HG02885 (cell line): Measurements from ENCODE around the gene VTN.

Source experiments
- ATAC-seq: cut with Tn5 transposase; IDR thresholded peaks from one replicate; pipeline ENCODE4 v1.9.1; 2021; ENCODE audit warnings: mild to moderate bottlenecking; ENCODE audit not compliant: unreplicated experiment, poor library complexity

The VTN gene

GRCh38 chr17:28371245-28372202 lies 1.4 kb upstream of the VTN start, which contains the start of gene SARM1:
SARM1 (plus strand) TSS chr17:28371694; CDS start chr17:28372033, 339 bp downstream.
- peak; percentile 86 for ATAC-seq

DNA sequence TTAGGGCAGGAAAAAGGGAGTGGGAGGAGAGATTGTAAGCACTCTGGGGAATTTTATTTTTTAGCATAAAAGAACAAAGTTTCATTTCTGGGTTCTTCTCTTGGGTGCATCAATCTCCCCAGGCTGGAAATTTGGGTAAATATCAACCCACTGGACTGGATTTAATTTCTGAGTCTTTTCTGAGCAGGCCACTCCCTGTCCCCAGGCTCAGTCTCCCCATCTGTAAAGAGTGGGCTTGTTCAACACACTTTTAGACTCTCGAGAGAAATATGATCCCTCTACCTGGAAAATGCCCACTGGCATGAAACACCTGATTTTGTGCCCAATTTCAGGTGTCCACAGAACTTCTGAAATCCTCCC lies 617 bp upstream of the VTN start:
- no peak for ATAC-seq

DNA sequence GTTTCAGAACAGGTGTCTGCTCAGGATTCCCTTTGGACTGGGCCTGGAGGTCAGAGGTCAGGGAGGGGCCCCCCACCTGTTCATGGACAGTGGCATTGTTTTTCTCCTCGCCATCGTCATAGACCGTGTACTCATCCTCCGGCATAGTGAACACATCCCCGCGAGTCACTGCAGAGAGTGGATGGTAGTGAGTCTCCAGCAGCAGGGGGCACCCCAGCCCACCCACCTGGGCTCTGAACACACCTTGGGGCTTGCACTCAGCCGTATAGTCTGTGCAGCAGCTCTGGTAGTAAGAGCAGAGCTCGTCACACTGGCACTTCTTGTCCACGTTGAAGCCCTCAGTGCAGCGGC lies 448 bp downstream of the VTN start:
- no peak for ATAC-seq

DNA sequence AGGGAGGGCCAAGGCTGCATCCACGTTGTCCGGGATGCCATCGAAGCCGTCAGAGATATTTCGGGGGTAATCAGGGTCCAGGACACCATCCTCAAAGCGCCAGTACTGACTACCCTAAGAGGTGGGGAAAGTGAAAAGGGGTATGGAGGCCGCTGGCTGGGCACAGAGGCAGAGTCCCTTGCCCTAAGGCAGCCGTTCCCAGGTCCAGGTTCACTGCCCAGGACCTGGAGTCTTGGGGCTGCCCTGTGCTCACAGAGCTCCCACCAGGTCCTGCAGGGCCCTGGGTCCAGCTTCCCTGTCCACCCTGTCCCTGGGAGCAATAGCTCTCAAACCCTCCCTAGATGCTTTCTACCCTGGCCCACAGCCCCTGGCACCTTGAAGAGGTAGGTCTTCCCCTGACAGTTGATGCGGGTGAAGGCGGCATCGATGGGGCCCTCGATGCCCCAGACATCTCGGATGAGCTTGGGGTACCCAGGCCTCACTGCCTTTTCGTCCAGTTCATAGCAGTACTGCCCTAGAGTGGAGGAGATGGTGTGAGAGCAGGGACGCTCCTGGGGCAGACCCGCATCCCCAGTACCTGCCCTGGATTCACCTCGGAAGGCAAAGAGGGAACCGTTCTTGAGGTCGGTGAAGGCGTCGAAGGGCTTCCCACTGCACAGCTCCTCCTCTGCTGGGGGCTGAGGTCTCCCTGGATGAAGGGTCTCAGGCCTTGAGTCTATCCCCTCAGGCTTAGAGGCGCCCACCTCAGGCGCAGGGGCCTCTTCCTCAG lies 1.0 kb downstream of the VTN start:
- ATAC-seq: no peak

- no peak for ATAC-seq
These were observed 1.7 kb downstream of the VTN start for GRCh38 chr17:28368306-28368831.

DNA sequence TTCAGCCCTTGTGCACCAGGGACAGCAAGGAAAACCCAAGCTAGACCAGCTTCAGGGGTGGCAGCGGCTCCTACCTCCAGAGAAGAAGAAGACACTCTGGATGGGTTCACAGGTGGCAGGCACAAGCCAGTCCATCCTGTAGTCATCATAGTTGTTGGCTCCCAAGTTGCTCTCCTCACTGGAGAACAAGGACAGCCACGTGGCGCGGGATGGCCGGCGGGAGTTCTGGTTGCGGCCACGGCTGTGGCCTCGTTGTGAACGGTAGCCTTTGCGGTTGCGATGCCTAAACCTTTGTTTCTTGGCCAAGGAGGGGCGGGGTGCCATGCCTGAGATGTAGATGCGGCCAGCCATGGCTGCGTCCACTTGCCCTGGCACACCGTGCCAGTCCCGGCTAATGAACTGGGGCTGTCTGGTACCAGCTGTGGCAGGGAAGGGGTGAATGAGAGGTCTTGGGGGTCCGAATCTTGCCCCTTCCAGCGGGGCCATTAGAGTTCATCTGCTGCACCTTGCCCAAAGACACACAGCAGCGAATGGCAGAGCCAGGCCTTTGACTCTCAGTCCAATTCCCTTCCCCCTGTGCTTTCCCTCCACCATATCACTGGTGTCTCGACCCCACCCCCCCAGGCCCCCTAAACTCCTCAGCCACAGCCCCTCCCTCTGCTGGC lies 2.3 kb downstream of the VTN start:
- no peak for ATAC-seq

GRCh38 chr17:28366605-28367004 lies 3.5 kb downstream of the VTN start:
- no peak for ATAC-seq

- ATAC-seq: no peak
These were observed 4.6 kb downstream of the VTN start for GRCh38 chr17:28365487-28365886.

- ATAC-seq: no peak
These were observed 5.3 kb downstream of the VTN start, which contains the start of gene SEBOX for GRCh38 chr17:28364665-28365363. SEBOX (minus strand) TSS chr17:28365199; CDS start chr17:28365151, 48 bp downstream.

- ATAC-seq: no peak
These were observed 6.1 kb downstream of the VTN start for GRCh38 chr17:28363776-28364650.

DNA sequence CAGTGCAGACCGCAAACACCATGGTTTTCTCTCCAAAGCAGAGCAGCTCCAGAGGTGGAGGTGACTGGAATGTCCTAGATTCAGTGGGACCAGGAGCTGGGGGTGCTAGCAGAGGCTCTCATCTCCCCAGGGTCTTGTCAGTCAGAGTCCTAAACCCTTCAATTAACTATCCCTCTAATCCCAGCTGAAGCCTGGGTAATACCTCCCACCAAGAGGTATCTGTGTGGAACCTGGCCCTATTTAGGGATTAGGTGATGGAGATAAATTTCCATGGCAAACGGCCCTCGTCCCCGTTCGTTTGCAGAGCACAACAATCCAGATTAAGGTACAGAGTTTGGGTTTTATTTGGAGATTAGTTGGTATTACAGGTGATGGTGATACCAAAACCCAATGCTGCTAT lies 6.9 kb downstream of the VTN start:
- no peak for ATAC-seq

DNA sequence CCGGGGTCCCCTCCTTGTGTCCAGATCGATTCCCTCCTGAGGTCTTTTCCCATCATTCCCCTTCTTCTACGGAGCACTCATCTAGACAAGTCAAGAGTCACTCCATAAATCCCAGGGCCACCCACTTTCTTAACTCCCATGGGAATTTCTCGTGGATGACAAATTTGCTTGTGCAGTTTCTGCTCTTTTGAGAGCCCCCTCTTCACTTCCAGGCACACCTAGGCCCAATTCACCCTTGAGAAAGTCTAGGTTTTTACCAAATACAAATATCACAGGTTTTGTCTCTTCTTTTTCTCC lies 12.3 kb downstream of the VTN start:
- no peak for ATAC-seq

GRCh38 chr17:28357061-28357900 lies 12.8 kb downstream of the VTN start, which contains the start of gene POLDIP2:
POLDIP2 (minus strand) TSS chr17:28357527; CDS start chr17:28357448, 79 bp downstream.
- ATAC-seq: peak; percentile 97

DNA sequence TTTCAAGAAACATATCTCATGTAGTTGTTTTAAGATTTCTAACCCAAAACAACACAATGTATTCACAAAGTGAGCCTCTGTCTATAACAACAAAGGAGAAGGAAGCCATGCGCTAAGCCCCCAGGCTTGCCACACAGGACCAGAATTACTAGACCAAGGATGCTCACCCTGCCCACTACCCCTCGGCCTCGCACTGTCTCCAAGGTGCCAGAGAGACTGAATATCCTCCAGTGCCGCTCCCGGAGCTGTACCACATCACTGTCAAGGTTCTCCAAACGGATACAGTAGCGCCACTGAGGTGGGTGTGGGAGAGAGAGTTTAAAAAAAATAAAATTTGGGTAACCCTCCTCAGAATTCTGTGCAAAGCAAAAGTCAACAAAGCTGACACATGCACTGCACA lies 19.8 kb downstream of the VTN start:
- no peak for ATAC-seq

GRCh38 chr17:28348979-28349378 lies 21.1 kb downstream of the VTN start:
- no peak for ATAC-seq

GRCh38 chr17:28347261-28347891 lies 22.7 kb downstream of the VTN start:
- no peak for ATAC-seq

DNA sequence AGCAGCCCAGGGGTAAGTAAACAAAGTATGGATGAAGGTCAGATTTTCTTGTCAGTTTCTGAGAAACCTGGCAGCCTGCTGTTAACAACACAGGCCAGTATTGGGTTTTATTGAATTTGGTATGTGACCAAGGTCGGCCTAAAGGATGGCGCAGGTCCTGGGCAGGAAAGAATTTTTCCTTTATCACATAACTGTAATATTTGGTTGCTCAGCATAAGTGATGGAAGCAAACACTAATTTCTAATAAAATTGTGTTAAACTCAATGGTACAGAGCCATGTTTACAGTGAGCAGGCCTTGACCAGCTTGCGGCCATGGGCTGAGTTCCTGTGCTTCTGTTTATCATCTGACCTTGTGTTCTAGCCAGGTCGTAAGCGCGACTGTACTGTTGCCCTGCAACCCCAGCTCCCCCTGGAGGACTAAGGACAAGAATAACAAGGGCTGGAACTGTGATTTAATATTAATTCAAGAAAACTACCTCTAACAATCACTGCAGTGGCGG lies 23.3 kb downstream of the VTN start:
- no peak for ATAC-seq

DNA sequence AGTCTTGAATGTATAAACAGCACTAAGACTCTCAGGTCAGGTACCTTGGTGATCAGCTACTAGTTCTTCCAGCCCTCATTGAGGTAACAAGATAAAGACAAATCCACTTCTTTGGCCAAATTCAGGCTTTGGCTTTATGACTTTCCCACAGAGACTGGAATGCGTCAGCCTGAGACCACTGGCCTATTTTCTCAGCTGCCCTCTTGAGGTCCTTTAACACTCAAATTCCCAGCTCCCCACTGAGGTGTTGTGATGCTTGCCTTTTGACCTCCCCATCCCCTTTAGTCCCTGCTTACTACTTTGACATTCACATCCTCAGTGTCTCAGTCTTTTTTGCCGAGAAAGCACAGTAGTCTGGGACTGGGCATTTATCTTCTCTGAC lies 23.9 kb downstream of the VTN start:
- ATAC-seq: no peak
